Right renal cortex interstitium (tissue), 3 donors: ENCODE measurements around the gene HTRA3. TPM values are rescaled to one million over a fixed set of nuclear protein-coding genes. Genes with fewer than 3 reads are reported as not detected.

ENCODE experiments used
- DNase-seq, 3 donors: peaks; one replicate each; pipeline ENCODE4 v3.0.0-alpha.2; 2013; ENCODE audit warnings: low read depth in 3 of 3, low spot score in 2 of 3
- polyA plus RNA-seq, 3 donors: library from polyadenylated mRNA; unstranded; fragments of 120-200 nt; gene quantifications; one replicate each; pipeline ENCODE4 v1.2.1, GENCODE V29; 2013; ENCODE audit not compliant: insufficient read length in 3 of 3

Gene HTRA3
- polyA plus RNA-seq, 3 donors = 7.9 to 9.9 (median 8.7) TPM

GRCh38 chr4:8265171-8265929, 4.2 kb upstream of the HTRA3 start:
- no peak for DNase-seq

GRCh38 chr4:8266088-8266487, 3.5 kb upstream of the HTRA3 start:
- DNase-seq = no peak

DNA sequence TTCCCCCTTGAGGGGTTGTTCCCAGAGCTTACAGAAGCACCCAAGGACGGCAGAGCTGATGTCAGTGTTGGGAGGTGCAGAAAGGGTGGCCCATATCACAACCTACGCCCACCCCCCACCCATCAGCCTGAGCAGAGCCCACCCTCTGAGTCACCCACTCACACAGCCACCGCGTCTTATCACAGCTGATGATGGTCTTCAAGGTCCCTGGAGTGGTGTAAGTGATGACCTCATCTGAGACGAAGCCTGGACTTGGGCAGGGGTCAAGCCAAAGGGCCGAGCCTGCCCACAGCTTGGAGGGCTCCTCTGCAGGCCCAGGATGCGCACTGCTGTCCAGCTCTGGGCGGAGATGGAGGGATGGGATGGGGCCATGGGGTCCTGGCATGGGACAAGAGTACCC, 3.0 kb upstream of the HTRA3 start:
- no peak for DNase-seq

GRCh38 chr4:8267077-8267476, 2.5 kb upstream of the HTRA3 start:
- no peak for DNase-seq

DNA sequence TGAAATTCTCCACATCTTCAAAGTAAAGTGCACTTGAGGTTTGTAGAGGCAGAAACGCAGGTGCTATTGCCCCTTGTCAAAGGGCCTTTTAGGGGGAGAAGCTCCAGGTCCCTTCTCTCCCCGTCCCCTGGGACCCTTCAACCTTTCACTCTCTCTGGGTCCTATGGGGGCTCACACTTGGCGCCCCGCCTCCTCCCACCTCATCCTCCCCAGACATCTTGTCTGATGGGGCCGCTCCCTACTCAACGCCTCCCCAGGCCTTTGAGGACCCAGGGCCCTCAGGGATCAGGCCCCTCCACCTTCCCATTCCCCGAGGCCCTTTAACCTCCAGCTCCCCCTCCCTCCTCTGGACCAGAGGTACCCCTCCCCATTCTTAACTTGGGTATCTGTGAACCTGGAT, 1.3 kb upstream of the HTRA3 start:
- no peak for DNase-seq

- DNase-seq = no peak
These were observed 536 bp upstream of the HTRA3 start for GRCh38 chr4:8268901-8269534.

GRCh38 chr4:8270418-8270771, 841 bp downstream of the HTRA3 start:
- no peak for DNase-seq

DNA sequence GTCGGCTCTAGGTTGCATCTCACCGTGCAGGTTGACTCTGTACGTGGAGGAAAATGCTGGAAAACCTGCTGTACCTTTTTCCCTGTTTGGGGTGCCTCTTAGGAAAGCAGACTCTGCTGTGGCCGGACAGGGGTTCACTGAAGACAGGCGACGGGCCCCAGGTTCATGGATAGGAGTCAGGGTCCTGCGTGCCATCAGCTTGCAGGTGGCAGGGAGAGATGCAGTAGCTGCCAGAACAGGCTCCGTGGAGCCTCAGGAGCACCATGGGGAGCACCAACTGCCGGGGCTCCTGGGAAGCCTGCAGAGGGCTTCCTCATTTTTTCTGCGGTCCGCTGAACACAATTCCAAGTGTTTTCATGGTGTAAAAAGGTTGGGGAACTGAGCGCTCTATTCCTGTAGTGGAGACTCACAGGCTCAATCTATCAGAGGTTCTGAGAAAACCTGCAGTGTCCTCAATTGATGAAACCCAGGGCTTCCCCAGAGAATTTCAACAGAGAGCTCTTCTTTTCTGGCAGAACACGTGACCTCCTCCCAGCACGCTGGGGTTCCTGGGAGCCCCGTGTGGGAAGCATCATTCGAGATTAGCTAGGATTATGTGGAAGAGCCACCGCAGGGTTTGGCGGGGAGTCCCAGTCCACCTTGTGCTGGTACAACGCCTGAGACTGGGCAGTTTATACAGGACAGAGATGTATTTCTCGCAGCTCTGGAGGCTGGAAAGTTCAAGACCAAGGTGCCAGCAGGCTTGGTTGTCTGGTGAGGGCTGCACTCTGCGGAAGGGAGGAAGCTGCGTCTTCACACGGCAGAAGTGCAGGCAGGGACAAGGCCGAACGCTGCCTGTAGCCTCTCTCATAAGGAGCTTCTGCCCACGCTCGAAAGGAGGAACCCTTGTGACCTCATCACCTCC, 1.6 kb downstream of the HTRA3 start:
- DNase-seq = no peak

GRCh38 chr4:8271821-8272220, 2.3 kb downstream of the HTRA3 start:
- no peak for DNase-seq

DNA sequence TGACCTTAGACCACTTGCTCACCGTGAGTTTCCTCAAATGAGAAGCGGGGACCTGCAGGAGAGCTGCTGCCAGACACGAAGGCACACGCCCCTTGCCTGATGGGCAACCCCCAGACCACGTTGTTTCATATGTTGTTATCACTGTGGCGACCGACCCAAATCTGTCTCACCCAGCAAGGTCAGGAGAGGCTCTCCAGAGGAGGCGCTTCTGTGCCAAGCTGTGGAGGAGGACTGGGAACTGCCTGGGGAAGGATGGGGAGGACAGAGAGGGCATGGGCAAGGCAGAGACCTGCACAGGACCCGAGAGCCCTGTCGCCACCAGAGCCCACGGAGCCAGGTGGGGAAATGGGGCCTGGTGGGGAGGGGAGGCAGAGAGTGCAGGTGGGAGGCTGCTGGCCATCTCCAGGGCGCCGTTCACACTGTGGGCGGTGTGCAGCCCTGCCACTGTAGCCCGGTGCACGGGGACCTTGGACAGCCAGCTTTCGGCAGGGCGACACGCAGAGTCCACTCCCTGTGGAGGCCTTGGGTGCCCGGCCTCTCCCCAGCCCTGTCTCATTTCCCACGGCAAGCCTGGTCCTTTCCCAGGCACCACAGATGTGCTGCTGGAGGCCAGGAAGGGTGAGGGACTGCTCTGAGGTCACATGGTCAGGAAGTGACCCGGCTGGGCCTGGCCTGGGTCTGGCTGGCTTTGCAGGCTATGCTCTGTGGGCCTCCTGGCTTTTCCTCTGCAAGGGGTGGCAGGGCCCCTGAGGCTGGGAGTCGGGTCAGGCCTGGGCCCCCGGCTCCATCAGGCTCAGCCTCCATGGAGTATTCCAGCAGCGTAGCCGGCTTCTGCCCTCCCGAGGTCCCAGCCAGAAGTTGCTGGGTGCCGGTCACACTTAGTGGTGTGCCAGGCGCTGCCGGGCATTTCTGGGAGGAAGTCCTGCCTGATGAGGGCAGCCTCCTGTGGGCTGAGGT, 3.2 kb downstream of the HTRA3 start:
- DNase-seq = no peak

GRCh38 chr4:8273450-8273849, 3.9 kb downstream of the HTRA3 start:
- DNase-seq = no peak

DNA sequence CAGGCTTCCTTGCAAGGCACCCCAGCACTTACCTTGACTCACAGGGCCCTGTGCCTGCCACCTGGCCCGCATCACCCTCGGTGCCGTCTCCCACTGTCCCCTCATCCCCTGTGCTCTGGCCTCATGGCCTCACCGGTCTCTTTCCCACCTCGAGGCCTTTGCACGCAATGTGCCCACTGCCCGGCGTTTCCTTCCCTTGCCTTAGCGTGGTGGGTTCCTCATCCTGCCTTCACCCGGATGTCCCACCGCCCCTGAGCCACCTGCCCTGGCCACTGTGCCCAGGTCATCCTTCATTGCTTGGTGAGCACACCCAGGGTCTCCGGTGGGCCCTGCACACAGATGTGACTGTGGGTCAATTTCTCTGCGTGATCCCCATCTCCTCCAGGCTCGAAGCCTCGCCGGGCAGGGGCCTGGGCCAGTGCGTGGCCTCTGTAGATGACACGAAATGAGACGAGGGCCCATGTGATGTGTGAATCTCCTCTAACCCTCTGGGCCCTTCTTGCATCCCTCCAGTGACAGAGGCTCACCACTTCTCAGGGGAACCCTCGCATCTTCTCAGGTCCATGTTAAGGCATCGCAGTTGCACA, 4.6 kb downstream of the HTRA3 start:
- DNase-seq = no peak

DNA sequence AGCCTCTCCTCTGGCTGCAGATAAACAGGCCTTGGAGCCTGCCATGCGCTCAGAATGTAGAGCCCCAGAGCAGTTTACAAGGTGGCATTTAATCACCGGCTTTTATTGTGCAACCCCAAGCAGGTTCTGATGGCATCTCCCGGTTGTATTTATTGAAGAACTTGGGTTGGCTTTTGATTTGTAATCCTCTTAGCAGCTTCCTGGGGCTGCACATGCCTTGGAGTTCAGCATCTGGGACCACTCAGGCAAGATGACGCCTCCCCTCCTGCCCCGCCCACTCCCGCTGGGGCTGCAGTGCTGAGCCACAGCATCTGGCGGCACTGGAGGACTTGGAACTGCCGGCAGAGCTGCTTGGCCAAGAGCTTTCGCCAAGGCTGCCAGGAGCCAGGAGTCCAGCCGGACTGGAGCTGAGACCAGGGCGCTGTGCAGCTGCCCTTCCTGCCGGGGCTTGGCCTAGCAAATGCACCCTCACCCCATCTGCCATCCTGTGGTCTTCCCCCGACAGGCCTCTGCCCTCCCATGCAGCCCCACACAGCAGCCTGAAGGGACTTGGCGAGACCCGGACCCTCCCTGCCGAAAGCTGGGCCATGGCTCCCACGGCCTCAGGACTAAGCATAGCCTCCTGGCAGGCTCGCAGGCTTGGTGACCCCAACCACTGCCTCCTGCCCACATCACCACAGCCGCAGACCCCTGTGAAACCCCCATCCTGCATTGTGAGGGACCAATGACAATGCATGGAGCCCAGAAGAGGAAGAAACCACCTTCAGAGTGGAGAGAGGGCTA, 5.4 kb downstream of the HTRA3 start:
- peak; percentile 80 to 89 (median 87) for DNase-seq

DNA sequence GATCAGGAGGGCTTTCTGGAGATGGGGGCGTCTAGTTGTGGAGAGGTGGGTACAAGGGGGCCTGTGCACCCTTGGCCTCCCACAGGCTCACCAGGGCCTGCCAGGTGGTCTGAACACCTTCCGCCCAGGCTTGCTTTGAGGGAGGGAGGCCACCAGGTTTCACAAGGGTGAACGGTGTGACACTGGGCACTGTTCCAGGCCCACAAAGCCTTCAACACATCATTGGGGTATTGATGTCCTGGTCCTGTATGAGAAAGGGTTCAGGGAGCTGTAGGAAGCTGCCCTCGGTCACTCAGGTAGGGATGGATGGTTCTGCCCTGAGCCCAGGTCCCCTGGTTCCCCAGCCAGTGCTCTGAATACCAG, 6.0 kb downstream of the HTRA3 start:
- no peak for DNase-seq

GRCh38 chr4:8276358-8277240, 7.0 kb downstream of the HTRA3 start:
- DNase-seq = no peak

GRCh38 chr4:8277356-8278008, 7.9 kb downstream of the HTRA3 start:
- no peak for DNase-seq

GRCh38 chr4:8278009-8278395, 8.4 kb downstream of the HTRA3 start:
- DNase-seq = no peak
